HEK293 (cell line): Measurements from ENCODE around the gene CASP7.

ENCODE experiments used
- CTCF ChIA-PET: fragments of 350-600 bp; formaldehyde crosslinking; extraction: SDS; loops from one replicate; lab custom pipeline; 2021; ENCODE audit warnings: antibody characterized with exemption; lab: Yijun Ruan, JAX
- POLR2A ChIA-PET: fragments of 300-600 bp; formaldehyde crosslinking; extraction: SDS; loops from one replicate; lab custom pipeline; 2020; ENCODE audit warnings: antibody characterized with exemption, inconsistent platforms; lab: Yijun Ruan, JAX
- H3K27ac ChIP-seq: fragments of 200-500 bp; sonication (Bioruptor generic); 2 replicates; pipeline ENCODE4 v1.5.1; 2014; ENCODE audit warnings: low read depth, low read length, control low read depth, inconsistent platforms; ENCODE audit errors: extremely low read depth
- H3K36me3 ChIP-seq, 2 experiments: fragments of 200-500 bp in 1 of 2; sonication (Bioruptor generic) in 1 of 2; 1 replicate in 1 of 2; 2 replicates in 1 of 2; pipeline ENCODE4 v1.5.1; 2014 to 2017; ENCODE audit warnings: inconsistent platforms in 2 of 2, low read length in 2 of 2; ENCODE audit not compliant: control insufficient read depth in 2 of 2, insufficient read depth in 1 of 2
- H3K4me1 ChIP-seq: fragments of 200-500 bp; sonication (Bioruptor generic); 2 replicates; pipeline ENCODE4 v1.5.1; 2014; ENCODE audit warnings: mild to moderate bottlenecking, low read length, inconsistent platforms; ENCODE audit not compliant: control insufficient read depth, insufficient read depth
- H3K4me3 ChIP-seq: 2 replicates; pipeline ENCODE4 v1.5.1; 2011; ENCODE audit warnings: low read depth, mild to moderate bottlenecking, control low read depth, low read length, moderate library complexity
- H3K9me3 ChIP-seq: fragments of 200-500 bp; sonication (Bioruptor generic); 2 replicates; pipeline ENCODE4 v1.5.1; 2014; ENCODE audit warnings: low read depth, low read length, inconsistent platforms; ENCODE audit not compliant: control insufficient read depth, insufficient read depth
- GLIS2 ChIP-seq: fragments of 450-650 bp; formaldehyde crosslinking; IDR thresholded peaks from 2 replicates; pipeline ENCODE4 v1.5.1; 2016; ENCODE audit warnings: missing biosample characterization, missing genetic modification characterization
- MEIS1 ChIP-seq: sonication (generic); formaldehyde crosslinking; IDR thresholded peaks from 2 replicates; pipeline ENCODE4 v1.8.1; 2022; ENCODE audit warnings: missing genetic modification reagents, mild to moderate bottlenecking, borderline replicate concordance
- PRDM10 ChIP-seq: fragments of 450-650 bp; formaldehyde crosslinking; IDR thresholded peaks from 2 replicates; pipeline ENCODE4 v1.5.1; 2016; ENCODE audit warnings: missing biosample characterization, missing genetic modification characterization
- REST ChIP-seq: fragments of 450-650 bp; formaldehyde crosslinking; IDR thresholded peaks from 2 replicates; pipeline ENCODE4 v1.5.1; 2016; ENCODE audit warnings: missing biosample characterization, missing genetic modification characterization
- YY2 ChIP-seq: fragments of 450-650 bp; formaldehyde crosslinking; IDR thresholded peaks from 2 replicates; pipeline ENCODE4 v1.5.1; 2016; ENCODE audit warnings: missing biosample characterization, missing genetic modification characterization
- ZFP37 ChIP-seq: fragments of 450-650 bp; formaldehyde crosslinking; IDR thresholded peaks from 2 replicates; pipeline ENCODE4 v1.5.1; 2016; ENCODE audit warnings: missing biosample characterization, missing genetic modification characterization
- ZNF16 ChIP-seq: fragments of 450-650 bp; formaldehyde crosslinking; IDR thresholded peaks from 2 replicates; pipeline ENCODE4 v1.5.1; 2016; ENCODE audit warnings: low read depth, missing biosample characterization, missing genetic modification characterization
- ZNF19 ChIP-seq: fragments of 450-650 bp; formaldehyde crosslinking; IDR thresholded peaks from 2 replicates; pipeline ENCODE4; 2016; ENCODE audit warnings: missing biosample characterization, missing genetic modification characterization, low read depth
- ZNF223 ChIP-seq: fragments of 450-650 bp; formaldehyde crosslinking; IDR thresholded peaks from 2 replicates; pipeline ENCODE4 v1.5.1; 2016; ENCODE audit warnings: missing biosample characterization, missing genetic modification characterization
- ZNF23 ChIP-seq: fragments of 450-650 bp; formaldehyde crosslinking; IDR thresholded peaks from 2 replicates; pipeline ENCODE4 v1.5.1; 2016; ENCODE audit warnings: missing biosample characterization, missing genetic modification characterization, borderline replicate concordance
- ZNF341 ChIP-seq: fragments of 450-650 bp; formaldehyde crosslinking; IDR thresholded peaks from 2 replicates; pipeline ENCODE4; 2016; ENCODE audit warnings: low read depth, missing biosample characterization, missing genetic modification characterization
- ZNF354C ChIP-seq: fragments of 450-650 bp; formaldehyde crosslinking; IDR thresholded peaks from 2 replicates; pipeline ENCODE4 v1.5.1; 2016; ENCODE audit warnings: missing biosample characterization, missing genetic modification characterization, low read depth, borderline replicate concordance
- ZNF529 ChIP-seq: fragments of 450-650 bp; formaldehyde crosslinking; IDR thresholded peaks from 2 replicates; pipeline ENCODE4 v1.5.1; 2017; ENCODE audit warnings: missing genetic modification characterization, missing biosample characterization; ENCODE audit not compliant: insufficient replicate concordance
- ZNF558 ChIP-seq: fragments of 450-650 bp; formaldehyde crosslinking; IDR thresholded peaks from 2 replicates; pipeline ENCODE4 v1.5.1; 2016; ENCODE audit warnings: missing biosample characterization, missing genetic modification characterization
- ZNF704 ChIP-seq: fragments of 450-650 bp; formaldehyde crosslinking; IDR thresholded peaks from 2 replicates; pipeline ENCODE4 v1.5.1; 2016; ENCODE audit warnings: missing biosample characterization, missing genetic modification characterization
- ZNF768 ChIP-seq: fragments of 450-650 bp; formaldehyde crosslinking; IDR thresholded peaks from 2 replicates; pipeline ENCODE4 v1.5.1; 2018; ENCODE audit warnings: missing biosample characterization, mild to moderate bottlenecking, missing genetic modification characterization
- TF ChIP-seq, protein P1 (sequence below): fragments of 450-650 bp; formaldehyde crosslinking; optimal IDR thresholded peaks from 2 replicates; pipeline ENCODE3; 2016; ENCODE audit warnings: missing biosample characterization, mild to moderate bottlenecking, missing genetic modification characterization

The CASP7 gene

DNA sequence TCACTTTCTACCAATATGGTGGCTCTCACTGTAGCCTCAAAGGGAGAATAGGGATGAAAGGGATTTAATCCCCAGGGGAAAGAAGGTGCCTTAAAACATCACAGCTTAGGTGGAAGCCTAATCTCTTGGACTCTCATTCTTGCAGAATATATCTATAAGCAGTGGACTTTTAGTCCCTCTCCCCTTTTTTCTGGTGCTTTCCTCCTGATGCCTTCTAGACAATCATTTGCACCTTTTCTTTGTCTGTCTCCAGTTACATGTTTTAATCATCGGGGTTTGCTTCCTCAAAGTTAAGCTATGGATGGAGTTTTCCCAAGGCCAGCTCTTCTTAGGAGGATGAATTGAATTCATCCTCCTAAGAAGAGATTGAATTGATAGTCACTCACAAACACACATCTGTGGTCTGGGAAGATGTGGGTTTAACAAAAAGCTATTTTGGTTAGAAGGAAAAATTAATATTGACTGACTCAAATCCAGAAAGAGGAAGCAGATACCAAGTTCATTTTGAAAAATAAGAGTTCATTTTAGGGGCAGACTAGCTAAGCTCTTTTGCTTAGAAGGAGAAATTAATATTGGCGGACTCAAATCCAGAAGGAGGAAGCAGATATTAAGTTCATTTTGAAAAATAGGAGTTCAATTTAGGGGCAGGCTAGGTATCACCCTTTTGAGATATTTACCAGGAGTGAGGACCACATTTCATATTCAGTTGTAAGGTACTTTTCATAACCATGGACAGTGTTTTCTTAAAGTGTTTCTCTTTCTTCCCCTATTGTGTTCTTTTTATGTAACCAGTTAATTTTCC, 36.6 kb downstream of the CASP7 start:
- CTCF ChIA-PET = interaction anchor here (0.6 kb wide), 1 partner anchor 134 kb away, joined by 3 read pairs; no protein-coding TSS in a partner anchor
- no peaks in the 10 kb centered on the region for H3K9me3 ChIP-seq
- no peaks in the 10 kb centered on the region; the same call in 1 of the 2 replicates for H3K4me1 ChIP-seq
- POLR2A ChIA-PET = no interaction called here
- peaks cover 0 to 3% of the 10 kb centered on the region in 2 experiments; a peak in 1 of 3 replicates for H3K36me3 ChIP-seq
- no peak overlapping the region for H3K27ac ChIP-seq
- no peak for TF ChIP-seq GLIS2 (tag by site-specific recombination)
- TF ChIP-seq MEIS1 = no peak
- peak; percentile 75; the same call in 1 of the 2 replicates for TF ChIP-seq REST (tag by site-specific recombination)
- no peak for TF ChIP-seq ZFP37 (tag by site-specific recombination)
- TF ChIP-seq, all 188 proteins: peak for 1
- H3K4me3 ChIP-seq = no peak overlapping the region

GRCh38 chr10:113718969-113719822, 39.5 kb downstream of the CASP7 start:
- Histone ChIP-seq H3K36me3 (peaks cover 8 to 17% of the 10 kb centered on the region in 2 experiments), H3K9me3 (no peaks in the 10 kb centered on the region)
- TF ChIP-seq, protein P1, sequence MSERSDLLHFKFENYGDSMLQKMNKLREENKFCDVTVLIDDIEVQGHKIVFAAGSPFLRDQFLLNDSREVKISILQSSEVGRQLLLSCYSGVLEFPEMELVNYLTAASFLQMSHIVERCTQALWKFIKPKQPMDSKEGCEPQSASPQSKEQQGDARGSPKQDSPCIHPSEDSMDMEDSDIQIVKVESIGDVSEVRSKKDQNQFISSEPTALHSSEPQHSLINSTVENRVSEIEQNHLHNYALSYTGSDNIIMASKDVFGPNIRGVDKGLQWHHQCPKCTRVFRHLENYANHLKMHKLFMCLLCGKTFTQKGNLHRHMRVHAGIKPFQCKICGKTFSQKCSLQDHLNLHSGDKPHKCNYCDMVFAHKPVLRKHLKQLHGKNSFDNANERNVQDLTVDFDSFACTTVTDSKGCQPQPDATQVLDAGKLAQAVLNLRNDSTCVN = no peak
- TF ChIP-seq ZNF558 (tag by site-specific recombination) (no peak), ZNF341 (tag by site-specific recombination) (no peak), ZNF223 (tag by site-specific recombination) (no peak), ZNF16 (tag by site-specific recombination) (no peak), ZNF19 (tag by site-specific recombination) (no peak), ZNF354C (tag by site-specific recombination) (no peak), ZNF768 (tag by site-specific recombination) (no peak), PRDM10 (no peak), YY2 (no peak), ZNF529 (no peak), ZNF704 (tag by site-specific recombination) (no peak), ZNF23 (tag by site-specific recombination) (no peak)
- TF ChIP-seq, all 188 proteins: peak for 0
- H3K27ac ChIP-seq = no peak overlapping the region
- POLR2A ChIA-PET = no interaction called here
- no peak overlapping the region for H3K4me3 ChIP-seq
- CTCF ChIA-PET = interaction anchor here (0.7 kb wide), 1 partner anchor 15 kb away, joined by 3 read pairs; no protein-coding TSS in a partner anchor
- H3K4me1 ChIP-seq = no peaks in the 10 kb centered on the region
